ENCODE results near the gene ANAPC15.

GRCh38 chr11:72155751-72156150, 43.3 kb upstream of the ANAPC15 start:
- TF ChIP-seq POLR2AphosphoS5 (IDR thresholded peaks at IDR 0.05) (no peak), POLR2A (IDR thresholded peaks at IDR 0.05) (no peak), EP300 (IDR thresholded peaks at IDR 0.05) (no peak)
- TF ChIP-seq, protein P1, sequence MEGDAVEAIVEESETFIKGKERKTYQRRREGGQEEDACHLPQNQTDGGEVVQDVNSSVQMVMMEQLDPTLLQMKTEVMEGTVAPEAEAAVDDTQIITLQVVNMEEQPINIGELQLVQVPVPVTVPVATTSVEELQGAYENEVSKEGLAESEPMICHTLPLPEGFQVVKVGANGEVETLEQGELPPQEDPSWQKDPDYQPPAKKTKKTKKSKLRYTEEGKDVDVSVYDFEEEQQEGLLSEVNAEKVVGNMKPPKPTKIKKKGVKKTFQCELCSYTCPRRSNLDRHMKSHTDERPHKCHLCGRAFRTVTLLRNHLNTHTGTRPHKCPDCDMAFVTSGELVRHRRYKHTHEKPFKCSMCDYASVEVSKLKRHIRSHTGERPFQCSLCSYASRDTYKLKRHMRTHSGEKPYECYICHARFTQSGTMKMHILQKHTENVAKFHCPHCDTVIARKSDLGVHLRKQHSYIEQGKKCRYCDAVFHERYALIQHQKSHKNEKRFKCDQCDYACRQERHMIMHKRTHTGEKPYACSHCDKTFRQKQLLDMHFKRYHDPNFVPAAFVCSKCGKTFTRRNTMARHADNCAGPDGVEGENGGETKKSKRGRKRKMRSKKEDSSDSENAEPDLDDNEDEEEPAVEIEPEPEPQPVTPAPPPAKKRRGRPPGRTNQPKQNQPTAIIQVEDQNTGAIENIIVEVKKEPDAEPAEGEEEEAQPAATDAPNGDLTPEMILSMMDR (IDR thresholded peaks at IDR 0.05): no peak

All from upper lobe of left lung (tissue), 4 donors.